ENCODE measurements around the gene MEIS1. TPM values are rescaled to one million over a fixed set of nuclear protein-coding genes. Genes with fewer than 3 reads are reported as not detected.

Gene MEIS1
- total and polyA plus RNA-seq, 2 of the 8 experiments (the other 6 are each of a cell fraction or from before 2014, with no cell fraction given) = 0.17 to 1.2 TPM

- no peak overlapping the region for H3K14ac ChIP-seq (ENCODE audit: insufficient read length)
- no peak overlapping the region for H3K9ac ChIP-seq (replicated peaks in 1 of 4; ENCODE audit: extremely low read depth in 1 of 4, low read depth in 3 of 4, low read length in 3 of 4)
- no peak overlapping the region for H2BK15ac ChIP-seq (ENCODE audit: low read length)
- no peaks in the 10 kb centered on the region for H3K27me3 ChIP-seq (replicated peaks in 1 of 4; ENCODE audit: control insufficient read depth in 3 of 4, extremely low read depth in 1 of 4, insufficient read depth in 3 of 4, low read length in 3 of 4)
- H4K8ac ChIP-seq (ENCODE audit: extremely low read depth, insufficient read depth, low read length) = no peak overlapping the region
- no peak overlapping the region for H4K5ac ChIP-seq (ENCODE audit: insufficient read length, low read depth, low read length)
- no peaks in the 10 kb centered on the region for H3K36me3 ChIP-seq (ENCODE audit: control insufficient read depth in 2 of 4, insufficient read depth in 4 of 4, low read length in 3 of 4)
- H2BK5ac ChIP-seq (ENCODE audit: low read depth, low read length) = no peak overlapping the region
- no peak overlapping the region for H3K27ac ChIP-seq (ENCODE audit: low read depth, low read length)
- no peaks in the 10 kb centered on the region for H3K23me2 ChIP-seq (ENCODE audit: low read depth, low read length)
- H2BK120ac ChIP-seq (replicated peaks; ENCODE audit: low read depth, low read length) = no peak overlapping the region
- ChIA-PET CTCF (ENCODE audit: partially characterized antibody) (no interaction called here), POLR2A (ENCODE audit: partially characterized antibody) (no interaction called here)
- H3K9me3 ChIP-seq (ENCODE audit: insufficient read depth in 2 of 2, low read depth in 1 of 2, low read length in 1 of 2) = no peaks in the 10 kb centered on the region
- no peak overlapping the region for H3K4me2 ChIP-seq (ENCODE audit: insufficient read depth in 1 of 2, low read depth in 2 of 2, low read length in 2 of 2)
- H3K23ac ChIP-seq (ENCODE audit: insufficient read length) = no peak overlapping the region
- H3K79me1 ChIP-seq (ENCODE audit: low read depth, low read length) = no peaks in the 10 kb centered on the region
- no peak for DNase-seq (ENCODE audit: low read depth in 1 of 2, low spot score in 2 of 2)
- H3K4me1 ChIP-seq (replicated peaks in 1 of 4; ENCODE audit: control insufficient read depth in 3 of 4, insufficient read depth in 4 of 4, low read length in 3 of 4) = no peaks in the 10 kb centered on the region
- no peaks in the 10 kb centered on the region for H3K79me2 ChIP-seq (ENCODE audit: control insufficient read depth in 1 of 2, insufficient read depth in 2 of 2, low read length in 2 of 2)
- FAIRE-seq = no peak
- no peak overlapping the region for H3K4me3 ChIP-seq (ENCODE audit: extremely low read depth in 1 of 4, insufficient read depth in 2 of 4, low read depth in 3 of 4, low read length in 4 of 4)
- H3K56ac ChIP-seq (replicated peaks; ENCODE audit: insufficient read length, low read depth, low read length) = no peak overlapping the region
- H4K20me1 ChIP-seq (replicated peaks in 1 of 2; ENCODE audit: control insufficient read depth in 1 of 2, insufficient read depth in 2 of 2, low read length in 2 of 2) = no peaks in the 10 kb centered on the region
- WGBS, 2 experiments (ENCODE audit: extremely low coverage in 1 of 2, insufficient coverage in 1 of 2, insufficient read length in 1 of 2, insufficient replicate concordance in 2 of 2, low coverage in 1 of 2, low lambda C conversion rate in 2 of 2, missing lambda C conversion rate in 1 of 2) = 82% methylated on average over 2 of the region's 2 CpGs; no CpG with 5 or more reads in 1 of the 2 experiments
- H3K4ac ChIP-seq (replicated peaks; ENCODE audit: insufficient read length, low read depth, low read length) = no peak overlapping the region
- no peak overlapping the region for H4K91ac ChIP-seq (replicated peaks; ENCODE audit: insufficient read length, low read length)
- H3K18ac ChIP-seq (ENCODE audit: extremely low read depth, low read length) = no peak overlapping the region
- H2BK12ac ChIP-seq (ENCODE audit: low read depth, low read length) = no peak overlapping the region
- no peak overlapping the region for H2BK20ac ChIP-seq (ENCODE audit: low read length)
- no peak overlapping the region for H2AK5ac ChIP-seq (ENCODE audit: low read depth, low read length)
- no peak overlapping the region for H2AFZ ChIP-seq (ENCODE audit: low read length)
- TF ChIP-seq USF2 (IDR thresholded peaks at IDR 0.05; ENCODE audit: low read length) (no peak), JUN (IDR thresholded peaks at IDR 0.05; ENCODE audit: low read depth, low read length) (no peak), RFX5 (IDR thresholded peaks at IDR 0.05; ENCODE audit: borderline replicate concordance, low read depth, low read length) (no peak), HDAC2 (IDR thresholded peaks at IDR 0.05; ENCODE audit: borderline replicate concordance in 1 of 2, low read depth in 2 of 2, low read length in 2 of 2) (no peak), ZNF274 (IDR thresholded peaks at IDR 0.05; ENCODE audit: borderline replicate concordance, extremely low read depth, low read length) (no peak), CEBPB (IDR thresholded peaks at IDR 0.05; ENCODE audit: low read depth, low read length) (no peak), RAD21 (IDR thresholded peaks at IDR 0.05 in 1 of 2, conservative IDR thresholded peaks at IDR 0.05 in 1 of 2; ENCODE audit: low read depth in 2 of 2, low read length in 2 of 2) (no peak), FOSL1 (IDR thresholded peaks at IDR 0.05; ENCODE audit: insufficient read depth, low read depth, low read length) (no peak), BACH1 (IDR thresholded peaks at IDR 0.05; ENCODE audit: low read length) (no peak), MAX (IDR thresholded peaks at IDR 0.05) (no peak), SIN3A (conservative IDR thresholded peaks at IDR 0.05 in 1 of 2, IDR thresholded peaks at IDR 0.05 in 1 of 2; ENCODE audit: low read depth in 1 of 2, low read length in 2 of 2) (no peak), NANOG (IDR thresholded peaks at IDR 0.05; ENCODE audit: insufficient read depth, low read depth, low read length, poor library complexity, severe bottlenecking) (no peak), BCL11A (IDR thresholded peaks at IDR 0.05; ENCODE audit: low read depth in 2 of 2, low read length in 2 of 2) (no peak)
Observed at GRCh38 chr2:66604326-66604725, 169.4 kb downstream of the MEIS1 start.

Data from H1 (cell line).